Activated CD8-positive, alpha-beta memory T cell treated with anti-CD3 and anti-CD28 coated beads, Interleukin-2, amount 50 U/mL, for 24 hours (primary cell): ENCODE measurements around the gene TAS2R43.
"Not testable (repeated sequence)": the region's sequence is repeated elsewhere in the genome, so short reads cannot be mapped to it uniquely, and the experiment has no call there.

ENCODE experiments used
- DNase-seq: peaks from one replicate; pipeline ENCODE4 v3.0.0-alpha.2; 2020; ENCODE audit errors: extremely low read depth

Gene TAS2R43, protein sequence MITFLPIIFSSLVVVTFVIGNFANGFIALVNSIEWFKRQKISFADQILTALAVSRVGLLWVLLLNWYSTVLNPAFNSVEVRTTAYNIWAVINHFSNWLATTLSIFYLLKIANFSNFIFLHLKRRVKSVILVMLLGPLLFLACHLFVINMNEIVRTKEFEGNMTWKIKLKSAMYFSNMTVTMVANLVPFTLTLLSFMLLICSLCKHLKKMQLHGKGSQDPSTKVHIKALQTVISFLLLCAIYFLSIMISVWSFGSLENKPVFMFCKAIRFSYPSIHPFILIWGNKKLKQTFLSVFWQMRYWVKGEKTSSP

DNA sequence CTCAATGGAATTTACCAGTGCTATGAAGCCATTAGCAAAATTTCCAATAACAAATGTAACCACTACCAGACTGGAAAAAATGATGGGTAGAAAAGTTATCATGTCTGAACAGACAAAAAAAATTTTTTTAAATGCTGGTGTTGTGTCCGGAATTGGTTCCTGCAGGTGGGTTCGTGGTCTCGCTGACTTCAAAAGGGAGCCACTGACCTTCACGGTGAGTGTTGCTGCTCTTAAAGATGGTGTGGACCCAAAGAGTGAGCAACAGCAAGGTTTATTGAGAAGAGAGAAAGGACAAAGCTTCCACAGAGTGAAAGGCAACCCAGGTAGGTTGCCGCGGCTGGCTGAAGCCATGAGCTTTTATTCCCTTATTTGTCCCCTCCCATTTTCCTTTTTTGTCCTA lies at the start of gene TAS2R43:
TAS2R43 (minus strand) TSS at position 186 of the 400 bp plus-strand sequence; CDS start at position 102, 84 bp downstream.
- DNase-seq = no peak

DNA sequence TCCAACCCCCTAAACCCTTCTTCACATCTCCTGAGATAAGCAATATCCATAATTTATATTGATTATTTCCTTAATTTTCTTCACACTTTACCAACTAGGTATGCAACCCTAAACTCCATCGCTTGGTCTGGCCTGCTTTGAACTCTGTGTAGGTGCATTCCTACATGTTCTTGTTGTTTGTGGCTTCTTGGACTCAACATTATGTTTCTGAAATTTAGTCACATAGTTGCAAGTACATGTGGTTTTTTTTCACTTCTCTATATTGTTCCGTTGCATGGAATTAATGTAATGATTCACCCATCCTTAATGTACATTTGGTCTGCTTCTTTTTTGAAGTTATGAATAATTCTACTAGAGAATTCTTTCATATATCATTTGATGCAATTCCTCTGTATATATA lies 44.0 kb upstream of the TAS2R43 start:
- no peak for DNase-seq

DNA sequence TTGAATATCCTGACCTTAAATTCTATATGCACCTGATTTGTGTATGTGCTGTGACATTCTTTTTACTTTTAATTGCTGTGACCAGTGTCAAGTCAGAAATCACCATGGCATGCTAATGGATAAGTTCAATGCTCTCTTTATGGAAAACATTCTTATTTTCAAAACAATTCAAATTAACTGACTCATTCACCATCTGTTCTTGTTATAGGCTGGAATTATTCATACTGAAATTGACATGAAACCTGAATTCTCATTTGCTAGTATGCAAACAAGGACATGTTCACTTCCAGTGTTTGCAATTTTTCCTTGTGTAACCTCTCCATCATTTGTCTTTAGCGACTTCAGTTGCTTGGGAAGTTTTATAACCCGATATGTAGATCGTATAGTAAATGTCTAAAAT lies 42.2 kb upstream of the TAS2R43 start, which contains the start of gene TAS2R30:
TAS2R30 (minus strand) TSS at position 340 of the 400 bp plus-strand sequence. CDS start 400 bp downstream, outside the sequence.
- no peak for DNase-seq

DNA sequence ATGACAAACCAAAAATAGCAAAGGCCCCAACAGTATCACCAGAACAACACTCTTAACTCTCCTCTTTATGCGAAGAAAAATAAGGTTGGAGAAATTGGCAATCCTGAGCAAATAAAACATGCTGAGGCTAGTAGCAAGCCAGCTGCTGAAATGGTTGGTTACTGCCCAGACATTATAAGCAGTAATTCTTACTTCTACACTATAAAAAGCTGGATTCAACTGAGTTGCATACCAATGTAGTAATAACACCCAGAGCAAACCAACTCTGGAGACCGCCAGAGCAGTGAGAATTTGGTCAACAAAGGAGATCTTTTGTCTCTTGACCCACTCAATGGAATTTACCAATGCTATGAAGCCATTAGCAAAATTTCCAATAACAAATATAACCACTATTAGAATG lies 41.7 kb upstream of the TAS2R43 start:
- no peak for DNase-seq

DNA sequence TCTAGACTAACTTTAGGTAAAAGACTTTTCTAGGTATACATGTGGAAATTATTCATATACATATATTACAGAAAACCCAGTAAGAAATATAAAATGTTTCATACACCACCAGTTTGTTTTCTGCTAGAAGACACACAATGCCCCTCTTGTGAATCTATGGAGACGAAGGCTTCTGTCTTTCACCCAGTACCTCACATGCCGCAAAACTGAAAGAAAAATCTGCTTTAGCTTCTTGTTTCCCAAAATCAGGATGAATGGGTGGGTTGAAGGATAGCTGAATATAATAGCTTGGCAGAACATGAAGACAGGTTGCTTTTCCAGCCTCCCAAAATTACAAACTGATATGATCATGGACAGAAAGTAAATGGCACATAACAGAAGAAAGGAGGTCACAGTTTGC lies 41.0 kb upstream of the TAS2R43 start:
- DNase-seq = no peak

DNA sequence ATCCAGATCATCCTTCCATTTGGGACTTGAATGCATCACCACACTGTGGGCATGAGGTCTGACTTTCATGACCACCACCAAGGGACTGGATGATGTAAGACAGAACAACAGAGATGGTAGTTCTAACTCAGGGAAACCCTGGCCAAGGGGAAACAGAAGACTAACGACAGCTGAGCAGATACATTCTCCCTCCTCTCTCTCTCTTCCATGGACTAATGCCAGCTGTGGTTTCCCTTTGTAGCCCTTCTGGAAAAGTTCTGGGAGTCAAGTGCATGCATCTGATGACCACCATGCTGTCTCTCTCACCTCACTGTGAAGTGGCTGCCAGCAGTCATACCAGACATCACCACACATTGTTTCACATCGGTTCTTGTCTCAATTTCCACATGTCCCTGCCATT lies 38.9 kb upstream of the TAS2R43 start:
- DNase-seq = no peak

DNA sequence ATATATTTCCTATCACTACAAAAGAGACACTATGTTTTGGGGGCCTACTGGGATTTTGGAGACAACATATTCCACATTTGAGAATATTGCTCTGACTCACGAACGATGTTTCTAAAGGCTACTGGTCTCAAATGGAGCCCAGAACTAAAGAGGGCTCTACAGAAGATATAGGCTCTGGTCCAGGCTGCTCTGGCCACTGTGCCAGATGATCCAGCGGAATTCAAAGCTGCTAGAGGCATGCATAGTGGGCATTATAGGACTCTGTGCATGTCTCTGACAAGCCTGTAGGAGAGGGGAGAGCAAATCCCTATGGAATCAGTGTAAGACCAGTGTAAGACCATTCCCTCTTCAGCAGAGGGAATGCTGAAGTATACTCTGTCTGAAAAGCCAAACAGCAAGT lies 38.3 kb upstream of the TAS2R43 start:
- DNase-seq = no peak

DNA sequence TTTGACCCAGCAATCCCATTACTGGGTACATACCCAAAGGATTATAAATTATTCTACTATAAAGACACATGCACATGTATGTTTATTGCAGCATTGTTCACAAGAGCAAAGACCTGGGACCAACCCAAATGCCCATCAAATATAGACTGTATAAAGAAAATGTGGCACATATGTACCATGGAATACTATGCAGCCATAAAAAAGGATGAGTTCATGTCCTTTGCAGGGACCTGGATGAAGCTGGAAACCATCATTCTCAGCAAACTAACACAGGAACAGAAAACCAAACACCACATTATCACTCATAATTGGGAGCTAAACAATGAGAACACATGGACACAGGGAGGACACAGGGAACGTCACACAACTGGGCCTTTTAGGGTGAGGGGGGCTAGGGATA lies 22.0 kb upstream of the TAS2R43 start:
- DNase-seq = not testable (repeated sequence)

DNA sequence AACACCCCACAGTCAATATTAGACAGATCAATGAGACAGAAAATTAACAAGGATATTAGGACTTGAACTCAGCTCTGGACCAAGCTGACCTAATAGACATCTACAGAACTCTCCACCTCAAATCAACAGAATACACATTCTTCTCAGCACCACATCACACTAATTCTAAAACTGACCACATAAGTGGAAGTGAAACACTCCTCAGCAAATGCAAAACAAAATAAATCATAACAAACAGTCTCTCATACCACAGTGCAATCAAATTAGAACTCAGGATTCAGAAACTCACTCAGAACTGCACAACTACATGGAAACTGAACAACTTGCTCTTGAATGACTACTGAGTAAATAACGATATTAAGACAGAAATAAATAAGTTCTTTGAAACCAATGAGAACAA lies 19.1 kb upstream of the TAS2R43 start:
- DNase-seq = not testable (repeated sequence)

DNA sequence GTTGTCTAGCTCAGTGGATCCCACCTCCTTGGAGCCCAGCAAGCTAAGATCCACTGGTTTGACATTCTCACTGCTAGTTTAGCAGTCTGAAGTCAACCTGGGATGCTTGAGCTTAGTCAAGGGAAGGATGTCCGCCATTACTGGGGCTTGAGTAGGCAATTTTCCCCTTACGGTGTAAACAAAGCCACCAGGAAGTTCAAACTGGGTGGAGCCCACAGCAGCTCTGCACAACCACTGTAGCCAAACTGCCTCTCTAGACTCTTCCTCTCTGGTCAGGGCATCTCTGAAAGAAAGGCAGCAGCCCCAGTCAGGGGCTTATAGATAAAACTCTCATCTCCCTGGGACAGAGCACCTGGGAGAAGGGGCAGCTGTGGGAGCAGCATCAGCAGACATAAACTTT lies 16.7 kb upstream of the TAS2R43 start:
- DNase-seq = no peak

DNA sequence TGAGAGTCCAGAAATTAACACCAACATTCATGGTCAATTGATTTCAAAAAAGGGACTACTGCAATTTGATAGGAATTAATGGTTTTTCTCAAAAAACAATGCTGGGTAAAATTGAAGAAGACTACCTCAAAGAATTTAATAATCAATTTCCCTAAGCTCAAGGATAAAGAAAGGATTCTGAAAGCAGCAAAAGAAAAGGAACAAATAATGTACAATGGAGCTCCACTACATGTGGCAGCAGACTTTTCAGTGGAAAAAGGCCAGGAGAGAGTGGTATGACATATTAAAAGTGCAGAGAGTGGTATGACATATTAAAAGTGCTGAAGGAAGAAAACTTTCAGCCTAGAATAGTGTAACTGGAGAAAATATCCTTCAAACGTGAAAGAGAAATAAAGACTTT lies 15.6 kb upstream of the TAS2R43 start:
- DNase-seq = no peak

DNA sequence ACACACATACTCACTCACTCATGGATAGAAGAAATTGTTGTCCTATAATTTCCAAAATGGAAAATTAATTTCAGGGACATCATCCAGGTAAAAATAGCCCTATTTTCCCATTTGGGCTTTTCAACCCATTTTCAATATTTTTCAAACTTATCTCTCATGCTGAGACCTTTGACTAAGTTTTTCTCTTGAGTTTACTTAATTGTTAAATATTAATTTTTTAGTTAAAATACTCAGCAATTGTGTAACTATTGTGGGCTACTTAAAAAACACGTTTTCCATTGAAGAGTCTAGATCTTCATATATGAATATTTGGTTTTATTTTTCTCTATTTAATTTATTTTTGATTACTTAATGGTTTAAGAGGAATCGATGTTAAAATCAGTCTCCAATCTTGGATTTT lies 14.2 kb upstream of the TAS2R43 start:
- DNase-seq = no peak

DNA sequence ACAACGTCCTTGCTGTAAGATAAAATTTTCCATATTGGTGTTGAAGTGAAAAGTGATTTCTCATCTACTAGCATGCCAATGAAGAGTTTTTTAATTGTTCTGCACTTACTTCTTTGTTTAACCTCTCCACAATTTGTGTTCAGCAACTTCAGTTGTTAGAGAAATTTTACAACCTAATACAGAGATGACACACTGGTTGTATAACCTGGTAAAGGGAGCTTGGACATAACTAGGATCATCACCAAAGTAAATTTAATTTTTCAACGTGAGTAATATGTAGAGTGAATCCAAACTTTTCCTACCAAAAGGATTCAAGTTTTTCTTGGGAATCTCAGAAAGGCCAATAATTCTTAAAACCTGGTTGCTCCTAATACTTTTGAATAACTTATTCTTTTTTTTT lies 13.4 kb upstream of the TAS2R43 start:
- no peak for DNase-seq

DNA sequence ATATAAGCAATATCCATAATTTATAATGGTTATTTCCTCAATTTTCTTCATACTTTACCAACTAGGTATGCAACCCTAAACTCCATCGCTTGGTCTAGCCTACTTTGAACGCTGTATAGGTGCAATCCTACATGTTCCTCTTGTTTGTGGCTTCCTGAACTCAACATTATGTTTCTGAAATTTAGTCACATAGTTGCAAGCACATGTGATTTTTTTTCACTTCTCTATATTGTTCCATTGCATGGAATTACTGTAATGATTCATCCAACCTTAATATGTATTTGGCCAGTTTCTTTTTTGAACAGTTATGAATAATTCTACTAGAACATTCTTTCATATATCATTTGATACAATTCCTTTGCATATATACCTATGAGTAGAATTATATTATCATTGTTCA lies 2.8 kb upstream of the TAS2R43 start:
- DNase-seq = not testable (repeated sequence)

DNA sequence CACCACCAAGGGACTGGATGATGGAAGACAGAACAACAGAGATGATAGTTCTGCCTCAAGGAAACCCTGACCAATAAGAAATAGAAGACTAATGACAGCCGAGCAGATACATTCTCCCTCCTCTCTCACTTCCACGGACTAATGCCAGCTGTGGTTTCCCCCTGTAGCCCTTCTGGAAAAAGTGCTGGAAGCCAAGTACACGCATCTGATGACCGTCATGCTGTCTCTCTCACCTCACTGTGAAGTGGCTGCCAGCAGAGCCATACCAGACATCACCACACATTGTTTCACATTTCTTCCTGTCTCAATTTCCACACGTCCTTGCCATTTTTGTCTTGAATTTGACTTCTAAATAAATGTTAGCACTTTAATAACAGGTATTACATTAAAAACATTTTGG lies 2.9 kb downstream of the TAS2R43 start:
- no peak for DNase-seq

DNA sequence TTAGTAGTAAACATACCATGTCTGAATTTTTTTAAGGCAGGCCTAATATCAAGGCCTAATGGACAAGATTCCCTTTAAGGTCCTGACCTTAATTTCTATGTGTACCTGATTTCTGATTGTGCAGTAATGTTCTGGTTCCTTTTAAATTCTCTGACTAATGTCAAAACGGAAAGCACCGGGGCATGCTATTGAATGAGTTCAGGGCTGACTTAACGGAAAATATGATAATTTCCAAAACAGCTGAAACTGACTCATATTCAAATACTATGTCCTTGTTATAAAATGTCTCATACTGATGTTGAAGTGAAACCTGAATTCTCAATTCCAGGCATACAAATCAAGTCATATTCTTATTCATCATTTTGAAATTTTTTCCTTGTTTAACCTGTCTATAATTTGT lies 6.7 kb downstream of the TAS2R43 start:
- no peak for DNase-seq

DNA sequence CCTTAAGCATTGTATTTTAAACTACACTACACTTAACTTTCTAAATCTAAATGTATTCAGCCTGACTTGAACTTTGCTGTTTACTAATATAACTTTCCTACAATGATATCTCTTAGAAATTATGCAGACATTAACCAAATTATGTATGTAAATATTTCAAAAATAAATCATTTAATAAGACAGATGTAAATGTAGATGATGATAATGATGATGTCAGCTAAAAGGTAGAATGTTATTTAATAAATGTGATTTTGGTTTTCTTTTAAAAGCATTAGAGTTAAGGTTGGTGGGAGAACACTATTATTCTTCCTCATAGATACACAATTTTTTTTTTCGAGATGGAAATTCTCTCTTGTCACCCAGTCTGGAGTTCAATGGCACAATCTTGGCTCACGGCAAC lies 10.1 kb downstream of the TAS2R43 start:
- DNase-seq = no peak

DNA sequence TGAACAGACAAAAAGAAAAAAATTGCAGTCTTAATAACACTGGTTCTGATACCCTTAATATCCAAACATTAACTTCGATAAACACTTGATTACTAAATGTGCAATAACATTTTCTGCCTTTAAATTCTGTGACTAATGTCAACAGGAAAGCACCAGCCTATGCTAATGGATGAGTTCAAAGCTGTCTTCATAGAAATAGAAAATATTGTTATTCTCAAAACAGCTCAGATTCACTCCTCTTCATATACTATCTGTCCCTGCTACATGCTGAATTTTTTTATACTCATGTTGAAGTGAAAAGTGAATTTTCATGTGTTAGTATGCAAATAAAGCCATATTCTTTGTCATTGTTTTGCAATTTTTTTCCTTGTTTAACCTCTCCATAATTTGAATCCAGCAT lies 13.9 kb downstream of the TAS2R43 start:
- DNase-seq = no peak

DNA sequence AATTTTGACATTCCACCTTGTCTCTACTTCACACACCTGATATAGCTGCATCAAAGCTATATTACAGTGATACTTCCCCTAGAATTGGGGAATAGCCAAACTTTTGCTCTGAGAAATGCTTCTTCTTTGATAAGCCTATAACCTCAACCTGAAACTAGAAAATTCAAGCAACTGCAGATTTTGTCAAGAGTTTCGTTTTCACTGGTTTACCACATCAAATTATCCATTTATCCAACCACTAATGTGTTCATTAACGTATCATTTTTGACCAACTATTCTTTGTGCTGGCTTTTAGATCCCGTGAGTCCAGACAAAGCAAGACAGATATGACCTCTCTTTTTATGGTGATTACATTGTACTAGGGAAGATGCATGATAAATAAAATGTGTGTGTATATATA lies 16.5 kb downstream of the TAS2R43 start:
- DNase-seq = no peak

DNA sequence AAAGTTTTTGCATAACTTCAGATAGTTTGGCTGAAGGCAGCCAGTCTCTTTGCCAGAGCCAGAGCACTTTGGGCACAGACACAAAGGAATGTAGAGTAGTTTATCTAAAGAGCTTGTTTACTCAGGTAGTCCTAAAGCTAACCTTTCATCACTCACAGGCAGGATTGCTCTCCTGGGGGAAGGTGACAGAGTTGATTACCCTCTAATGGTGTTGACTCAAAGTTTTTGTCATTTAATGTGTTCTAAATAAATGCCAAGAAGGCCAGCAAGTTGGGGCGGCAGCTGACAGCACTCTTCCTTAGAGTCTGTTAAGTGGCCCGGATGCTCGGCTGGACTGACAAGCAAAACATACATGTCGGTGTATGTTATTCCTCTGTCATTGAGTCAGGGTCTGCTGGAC lies 20.7 kb downstream of the TAS2R43 start:
- DNase-seq = no peak

DNA sequence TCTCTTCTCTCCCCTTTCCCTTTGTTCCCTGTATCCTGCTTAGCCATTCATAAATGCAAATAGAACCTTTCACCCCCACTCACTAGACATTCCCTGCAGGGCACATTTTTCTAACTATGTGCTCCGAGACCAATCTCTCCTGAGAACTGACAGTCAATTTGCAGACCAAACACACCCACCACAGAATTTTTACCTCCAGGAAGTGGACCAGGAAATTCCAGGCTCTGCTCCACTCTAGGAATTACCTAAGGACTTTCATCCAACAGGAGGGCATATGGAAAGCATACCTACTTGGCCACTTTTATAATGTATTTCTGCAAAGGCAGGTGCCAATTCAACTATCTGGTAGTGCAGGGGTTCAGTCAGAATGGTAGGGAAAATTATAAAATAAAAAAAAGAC lies 21.1 kb downstream of the TAS2R43 start:
- DNase-seq = no peak

DNA sequence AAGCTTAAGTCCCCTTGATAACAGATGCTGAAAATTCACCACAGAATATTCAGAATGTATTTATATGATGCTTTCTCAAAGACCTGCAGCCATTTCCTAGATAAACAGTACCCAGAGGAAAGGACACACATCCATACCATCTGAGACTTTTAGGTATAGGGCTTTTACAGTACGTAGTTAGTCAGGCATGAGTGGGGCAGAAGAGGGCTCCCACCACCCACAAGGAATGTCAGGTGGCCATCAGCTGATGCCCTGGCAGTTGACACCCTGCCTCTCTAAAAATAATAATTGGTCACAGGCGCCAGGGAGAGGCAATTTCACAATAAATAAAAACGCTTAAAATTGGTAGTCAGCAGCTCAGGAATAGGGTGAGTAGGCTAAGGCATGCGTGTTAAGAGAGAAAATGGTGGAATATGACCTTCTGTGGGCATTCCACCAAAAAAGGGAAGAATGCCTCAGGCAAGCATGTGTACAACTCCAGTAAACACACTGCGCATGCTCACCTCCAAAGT lies 22.2 kb downstream of the TAS2R43 start:
- DNase-seq = no peak

DNA sequence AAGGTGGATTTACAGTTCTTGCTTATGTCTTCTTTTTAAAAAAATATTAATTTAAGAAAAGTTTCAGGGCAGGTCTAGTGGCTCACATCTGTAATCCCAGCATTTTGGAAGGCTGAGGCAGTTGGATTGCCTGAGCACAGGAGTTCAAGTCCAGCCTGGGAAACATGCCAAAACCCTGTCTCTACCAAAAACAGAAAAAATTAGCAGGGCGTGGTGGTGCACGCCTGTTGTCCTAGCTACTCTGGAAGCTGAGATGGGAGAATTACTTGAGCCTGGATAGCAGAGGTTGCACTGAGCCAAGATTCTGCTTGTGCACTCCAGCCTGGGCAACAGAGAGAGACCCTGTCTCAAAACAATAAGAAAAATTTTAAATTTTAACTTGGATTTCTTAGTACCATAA lies 24.6 kb downstream of the TAS2R43 start:
- no peak for DNase-seq

DNA sequence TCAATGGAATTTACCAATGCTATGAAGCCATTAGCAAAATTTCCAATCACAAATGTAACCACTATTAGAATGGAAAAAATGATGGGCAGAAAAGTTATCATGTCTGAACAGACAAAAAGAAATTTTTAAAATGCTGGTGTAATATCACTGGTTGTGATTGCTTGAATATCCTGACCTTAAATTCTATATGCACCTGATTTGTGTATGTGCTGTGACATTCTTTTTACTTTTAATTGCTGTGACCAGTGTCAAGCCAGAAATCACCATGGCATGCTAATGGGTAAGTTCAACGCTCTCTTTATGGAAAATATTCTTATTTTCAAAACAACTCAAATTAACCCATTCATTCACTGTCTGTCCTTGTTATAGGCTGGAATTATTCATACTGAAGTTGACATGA lies 29.9 kb downstream of the TAS2R43 start, which contains the start of gene TAS2R46:
TAS2R46 (minus strand) TSS at position 101 of the 400 bp plus-strand sequence; CDS start at position 101, 0 bp downstream.
- not testable (repeated sequence) for DNase-seq
